ES-I3 (cell line): Measurements from ENCODE around the gene NHP2.
"Not testable (repeated sequence)": the region's sequence is repeated elsewhere in the genome, so short reads cannot be mapped to it uniquely, and the experiment has no call there.

Experiments used
- H3K36me3 ChIP-seq: 2 replicates; pipeline ENCODE4 v1.6.1; 2013; ENCODE audit warnings: mild to moderate bottlenecking, low read length, control low read depth, moderate library complexity; ENCODE audit not compliant: insufficient read depth
- H3K4me1 ChIP-seq: 2 replicates; pipeline ENCODE4 v1.6.1; 2013; ENCODE audit warnings: mild to moderate bottlenecking, control low read depth, low read length; ENCODE audit not compliant: insufficient read depth
- H3K9ac ChIP-seq: 2 replicates; pipeline ENCODE4 v1.6.1; 2013; ENCODE audit warnings: low read depth, mild to moderate bottlenecking, low read length, moderate library complexity
- H3K9me3 ChIP-seq: 2 replicates; pipeline ENCODE4 v1.6.1; 2013; ENCODE audit warnings: mild to moderate bottlenecking, low read length, moderate library complexity; ENCODE audit not compliant: control insufficient read depth, insufficient read depth

Gene NHP2

GRCh38 chr5:178153530-178154340, at the start of gene NHP2:
Gene NHP2, minus strand, starts transcription at chr5:178153885. Its CDS starts 68 bp downstream, at chr5:178153817.
- no peaks in the 10 kb centered on the region for H3K9me3 ChIP-seq
- peaks cover 19% of the 10 kb centered on the region for H3K36me3 ChIP-seq
- H3K9ac ChIP-seq: peak within 1 kb of the TSS; percentile 75
- H3K4me1 ChIP-seq: no peaks in the 10 kb centered on the region

- Histone ChIP-seq H3K9ac (no peak overlapping the region), H3K4me1 (peaks cover 12% of the 10 kb centered on the region), H3K9me3 (no peaks in the 10 kb centered on the region), H3K36me3 (peaks cover 21% of the 10 kb centered on the region)
Measured at GRCh38 chr5:178202541-178202940, 48.9 kb upstream of the NHP2 start.

- Histone ChIP-seq H3K9ac (no peak overlapping the region), H3K9me3 (no peaks in the 10 kb centered on the region), H3K4me1 (peaks cover 9% of the 10 kb centered on the region), H3K36me3 (peaks cover 15% of the 10 kb centered on the region)
Measured at GRCh38 chr5:178201927-178202235, 48.2 kb upstream of the NHP2 start.

- peaks cover 11% of the 10 kb centered on the region; the same call in 1 of the 2 replicates for H3K36me3 ChIP-seq
- no peaks in the 10 kb centered on the region for H3K9me3 ChIP-seq
- peaks cover 5% of the 10 kb centered on the region for H3K4me1 ChIP-seq
- no peak overlapping the region for H3K9ac ChIP-seq
Measured at GRCh38 chr5:178201221-178201926, 47.7 kb upstream of the NHP2 start.

GRCh38 chr5:178199581-178200434, 46.1 kb upstream of the NHP2 start:
- Histone ChIP-seq H3K4me1 (no peaks in the 10 kb centered on the region; the same call in 1 of the 2 replicates), H3K9me3 (no peaks in the 10 kb centered on the region), H3K9ac (no peak overlapping the region), H3K36me3 (no peaks in the 10 kb centered on the region)

GRCh38 chr5:178198706-178199105, 45.0 kb upstream of the NHP2 start:
- Histone ChIP-seq H3K4me1 (no peaks in the 10 kb centered on the region; the same call in 1 of the 2 replicates), H3K9me3 (no peaks in the 10 kb centered on the region), H3K9ac (no peak overlapping the region), H3K36me3 (no peaks in the 10 kb centered on the region)

GRCh38 chr5:178198151-178198550, 44.5 kb upstream of the NHP2 start:
- not testable (repeated sequence) for H3K9ac ChIP-seq, H3K9me3 ChIP-seq, H3K4me1 ChIP-seq, H3K36me3 ChIP-seq

- no peaks in the 10 kb centered on the region for H3K36me3 ChIP-seq
- no peaks in the 10 kb centered on the region; the same call in 1 of the 2 replicates for H3K4me1 ChIP-seq
- no peak overlapping the region for H3K9ac ChIP-seq
- no peaks in the 10 kb centered on the region for H3K9me3 ChIP-seq
Measured at GRCh38 chr5:178196986-178197385, 43.3 kb upstream of the NHP2 start.

GRCh38 chr5:178196281-178196812, 42.7 kb upstream of the NHP2 start:
- Histone ChIP-seq H3K9me3 (no peaks in the 10 kb centered on the region), H3K36me3 (no peaks in the 10 kb centered on the region), H3K9ac (no peak overlapping the region), H3K4me1 (no peaks in the 10 kb centered on the region; the same call in 1 of the 2 replicates)

GRCh38 chr5:178194026-178194425, 40.3 kb upstream of the NHP2 start:
- Histone ChIP-seq H3K9me3 (no peaks in the 10 kb centered on the region), H3K36me3 (no peaks in the 10 kb centered on the region), H3K4me1 (no peaks in the 10 kb centered on the region), H3K9ac (no peak overlapping the region)

GRCh38 chr5:178193251-178193809, 39.6 kb upstream of the NHP2 start:
- H3K9me3 ChIP-seq: no peaks in the 10 kb centered on the region
- no peak overlapping the region for H3K9ac ChIP-seq
- H3K4me1 ChIP-seq: no peaks in the 10 kb centered on the region
- no peaks in the 10 kb centered on the region for H3K36me3 ChIP-seq

GRCh38 chr5:178192787-178193186, 39.1 kb upstream of the NHP2 start:
- no peaks in the 10 kb centered on the region for H3K9me3 ChIP-seq
- H3K9ac ChIP-seq: no peak overlapping the region
- no peaks in the 10 kb centered on the region for H3K36me3 ChIP-seq
- H3K4me1 ChIP-seq: no peaks in the 10 kb centered on the region

GRCh38 chr5:178192244-178192643, 38.6 kb upstream of the NHP2 start:
- Histone ChIP-seq H3K36me3 (no peaks in the 10 kb centered on the region), H3K9me3 (no peaks in the 10 kb centered on the region), H3K9ac (no peak overlapping the region), H3K4me1 (no peaks in the 10 kb centered on the region)

GRCh38 chr5:178191661-178192060, 38.0 kb upstream of the NHP2 start:
- Histone ChIP-seq H3K4me1 (no peaks in the 10 kb centered on the region), H3K36me3 (no peaks in the 10 kb centered on the region), H3K9ac (no peak overlapping the region), H3K9me3 (no peaks in the 10 kb centered on the region)
